Measurements from ENCODE around the gene MAEL. TPM values are rescaled to one million over a fixed set of nuclear protein-coding genes. Genes with fewer than 3 reads are reported as not detected.

MAEL gene
- polyA plus RNA-seq, 1 of the 3 experiments (the other 2 are of a cell fraction), result not detected

DNA sequence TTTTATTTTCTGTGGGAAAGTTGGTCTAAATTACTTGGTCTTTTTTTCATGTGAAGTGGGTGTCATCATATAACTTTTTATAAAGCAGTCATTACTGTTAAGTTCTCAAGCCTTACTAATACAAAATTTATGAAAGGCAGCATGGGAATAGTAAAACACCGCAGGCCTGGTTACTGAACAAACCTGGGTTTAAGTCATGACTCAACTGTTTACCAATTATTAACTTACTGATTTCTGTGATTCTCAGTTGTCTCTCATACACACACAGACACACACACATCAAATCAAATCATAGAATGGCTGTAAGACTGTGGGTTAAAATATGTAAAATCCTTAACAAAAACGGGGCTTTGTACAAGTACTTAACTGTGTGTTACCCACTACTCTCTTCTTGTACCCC lies 14.6 kb downstream of the MAEL start:
- ChIA-PET CTCF (interaction anchor here (0.7 kb wide), 1 partner anchor 690 kb away, joined by 3 read pairs; no protein-coding TSS in a partner anchor), POLR2A (no interaction called here)
- H3K79me2 ChIP-seq (ENCODE audit: insufficient read depth), result no peaks in the 10 kb centered on the region
- no peaks in the 10 kb centered on the region for H3K36me3 ChIP-seq (replicated peaks in 1 of 2; ENCODE audit: control insufficient read depth in 1 of 2, insufficient read depth in 2 of 2, low read length in 1 of 2)
- no peaks in the 10 kb centered on the region for H3F3A ChIP-seq (replicated peaks; ENCODE audit: insufficient read depth)
- H3K4me3 ChIP-seq (ENCODE audit: low read depth in 2 of 2, low read length in 1 of 2), result no peak overlapping the region
- H3K9ac ChIP-seq, result no peak overlapping the region
- 11% methylated on average over 2 of the region's 2 CpGs for WGBS (ENCODE audit: low lambda C conversion rate)
- H4K20me1 ChIP-seq (ENCODE audit: insufficient read depth), result no peaks in the 10 kb centered on the region
- H3K4me2 ChIP-seq, result no peak overlapping the region
- no peak overlapping the region for H3K27ac ChIP-seq (ENCODE audit: low read depth in 2 of 2, low read length in 1 of 2)
- no peak for DNase-seq
- TF ChIP-seq, protein P1, sequence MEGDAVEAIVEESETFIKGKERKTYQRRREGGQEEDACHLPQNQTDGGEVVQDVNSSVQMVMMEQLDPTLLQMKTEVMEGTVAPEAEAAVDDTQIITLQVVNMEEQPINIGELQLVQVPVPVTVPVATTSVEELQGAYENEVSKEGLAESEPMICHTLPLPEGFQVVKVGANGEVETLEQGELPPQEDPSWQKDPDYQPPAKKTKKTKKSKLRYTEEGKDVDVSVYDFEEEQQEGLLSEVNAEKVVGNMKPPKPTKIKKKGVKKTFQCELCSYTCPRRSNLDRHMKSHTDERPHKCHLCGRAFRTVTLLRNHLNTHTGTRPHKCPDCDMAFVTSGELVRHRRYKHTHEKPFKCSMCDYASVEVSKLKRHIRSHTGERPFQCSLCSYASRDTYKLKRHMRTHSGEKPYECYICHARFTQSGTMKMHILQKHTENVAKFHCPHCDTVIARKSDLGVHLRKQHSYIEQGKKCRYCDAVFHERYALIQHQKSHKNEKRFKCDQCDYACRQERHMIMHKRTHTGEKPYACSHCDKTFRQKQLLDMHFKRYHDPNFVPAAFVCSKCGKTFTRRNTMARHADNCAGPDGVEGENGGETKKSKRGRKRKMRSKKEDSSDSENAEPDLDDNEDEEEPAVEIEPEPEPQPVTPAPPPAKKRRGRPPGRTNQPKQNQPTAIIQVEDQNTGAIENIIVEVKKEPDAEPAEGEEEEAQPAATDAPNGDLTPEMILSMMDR (IDR thresholded peaks at IDR 0.05), result no peak
- TF ChIP-seq MXI1 (IDR thresholded peaks at IDR 0.05; ENCODE audit: low read depth, low read length), result no peak
- TF ChIP-seq, protein P2, sequence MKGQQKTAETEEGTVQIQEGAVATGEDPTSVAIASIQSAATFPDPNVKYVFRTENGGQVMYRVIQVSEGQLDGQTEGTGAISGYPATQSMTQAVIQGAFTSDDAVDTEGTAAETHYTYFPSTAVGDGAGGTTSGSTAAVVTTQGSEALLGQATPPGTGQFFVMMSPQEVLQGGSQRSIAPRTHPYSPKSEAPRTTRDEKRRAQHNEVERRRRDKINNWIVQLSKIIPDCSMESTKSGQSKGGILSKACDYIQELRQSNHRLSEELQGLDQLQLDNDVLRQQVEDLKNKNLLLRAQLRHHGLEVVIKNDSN (IDR thresholded peaks at IDR 0.05; ENCODE audit: borderline replicate concordance, low read depth), result no peak
- no peaks in the 10 kb centered on the region for H3K4me1 ChIP-seq (ENCODE audit: control insufficient read depth in 1 of 2, insufficient read depth in 2 of 2, low read depth in 1 of 2, low read length in 1 of 2)
- H3K9me3 ChIP-seq, result no peaks in the 10 kb centered on the region
- no peaks in the 10 kb centered on the region for H3K9me2 ChIP-seq
- H3K27me3 ChIP-seq (ENCODE audit: insufficient read depth), result no peaks in the 10 kb centered on the region
- H2AFZ ChIP-seq (ENCODE audit: low read depth), result no peak overlapping the region

DNA sequence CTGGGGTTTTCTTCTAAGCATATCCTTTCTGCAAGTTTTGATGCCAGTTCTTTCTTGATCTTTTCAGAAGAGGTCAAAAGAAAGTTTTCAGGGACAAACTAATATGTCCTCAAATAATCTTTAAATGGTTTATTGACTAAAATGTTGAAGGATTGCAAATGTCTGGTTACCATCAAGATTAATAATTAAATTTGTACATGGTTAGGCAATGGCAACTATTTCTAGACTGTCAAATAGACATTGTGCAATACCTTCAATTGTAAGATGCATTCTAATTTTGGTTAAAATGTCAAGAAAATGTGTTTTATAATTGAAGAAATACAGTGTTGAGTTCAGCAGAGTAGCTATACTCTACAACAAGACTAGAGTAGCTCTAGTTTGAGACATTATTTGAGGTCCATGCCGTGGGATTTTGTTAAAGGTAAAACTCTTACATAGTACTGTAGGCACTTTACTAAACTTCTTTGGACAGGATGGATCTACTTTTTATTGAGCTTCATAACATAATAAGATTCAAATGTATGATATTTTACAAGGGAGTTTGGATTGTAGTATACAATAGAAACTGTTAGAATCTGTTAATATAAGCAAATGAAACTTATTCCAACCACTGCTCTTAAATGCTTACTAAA lies 22.6 kb downstream of the MAEL start:
- H3K9ac ChIP-seq, result no peak overlapping the region
- H4K20me1 ChIP-seq (ENCODE audit: insufficient read depth), result no peaks in the 10 kb centered on the region
- H3K9me2 ChIP-seq, result no peaks in the 10 kb centered on the region
- no peaks in the 10 kb centered on the region for H3K27me3 ChIP-seq (ENCODE audit: insufficient read depth)
- H3K79me2 ChIP-seq (ENCODE audit: insufficient read depth), result no peaks in the 10 kb centered on the region
- POLR2A ChIA-PET, result no interaction called here
- H3K36me3 ChIP-seq (replicated peaks in 1 of 2; ENCODE audit: control insufficient read depth in 1 of 2, insufficient read depth in 2 of 2, low read length in 1 of 2), result no peaks in the 10 kb centered on the region
- no peak overlapping the region for H2AFZ ChIP-seq (ENCODE audit: low read depth)
- no peaks in the 10 kb centered on the region for H3K4me1 ChIP-seq (ENCODE audit: control insufficient read depth in 1 of 2, insufficient read depth in 2 of 2, low read depth in 1 of 2, low read length in 1 of 2)
- H3F3A ChIP-seq (replicated peaks; ENCODE audit: insufficient read depth), result no peaks in the 10 kb centered on the region
- TF ChIP-seq, protein P1 (IDR thresholded peaks at IDR 0.05), result no peak
- TF ChIP-seq ELF1 (IDR thresholded peaks at IDR 0.05) (no peak), GABPA (IDR thresholded peaks at IDR 0.05; ENCODE audit: low read depth) (no peak), TCF12 (IDR thresholded peaks at IDR 0.05) (no peak), SMC3 (IDR thresholded peaks at IDR 0.05; ENCODE audit: low read depth, low read length) (no peak), YY1 (IDR thresholded peaks at IDR 0.05; ENCODE audit: low read depth) (no peak), RAD21 (IDR thresholded peaks at IDR 0.05; ENCODE audit: low read length) (no peak), FOXJ3 (CRISPR knock-in tag; IDR thresholded peaks at IDR 0.05) (no peak), TAF1 (IDR thresholded peaks at IDR 0.05; ENCODE audit: borderline replicate concordance, low read depth, low read length) (no peak), JUND (IDR thresholded peaks at IDR 0.05) (no peak), NRF1 (IDR thresholded peaks at IDR 0.05; ENCODE audit: low read depth, low read length) (no peak), MEF2A (IDR thresholded peaks at IDR 0.05; ENCODE audit: borderline replicate concordance, low read depth) (no peak)
- TF ChIP-seq, protein P2 (IDR thresholded peaks at IDR 0.05; ENCODE audit: borderline replicate concordance, low read depth), result no peak
- TF ChIP-seq, protein P3, sequence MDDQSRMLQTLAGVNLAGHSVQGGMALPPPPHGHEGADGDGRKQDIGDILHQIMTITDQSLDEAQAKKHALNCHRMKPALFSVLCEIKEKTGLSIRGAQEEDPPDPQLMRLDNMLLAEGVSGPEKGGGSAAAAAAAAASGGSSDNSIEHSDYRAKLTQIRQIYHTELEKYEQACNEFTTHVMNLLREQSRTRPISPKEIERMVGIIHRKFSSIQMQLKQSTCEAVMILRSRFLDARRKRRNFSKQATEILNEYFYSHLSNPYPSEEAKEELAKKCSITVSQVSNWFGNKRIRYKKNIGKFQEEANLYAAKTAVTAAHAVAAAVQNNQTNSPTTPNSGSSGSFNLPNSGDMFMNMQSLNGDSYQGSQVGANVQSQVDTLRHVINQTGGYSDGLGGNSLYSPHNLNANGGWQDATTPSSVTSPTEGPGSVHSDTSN (IDR thresholded peaks at IDR 0.05), result no peak
- TF ChIP-seq, protein P4, sequence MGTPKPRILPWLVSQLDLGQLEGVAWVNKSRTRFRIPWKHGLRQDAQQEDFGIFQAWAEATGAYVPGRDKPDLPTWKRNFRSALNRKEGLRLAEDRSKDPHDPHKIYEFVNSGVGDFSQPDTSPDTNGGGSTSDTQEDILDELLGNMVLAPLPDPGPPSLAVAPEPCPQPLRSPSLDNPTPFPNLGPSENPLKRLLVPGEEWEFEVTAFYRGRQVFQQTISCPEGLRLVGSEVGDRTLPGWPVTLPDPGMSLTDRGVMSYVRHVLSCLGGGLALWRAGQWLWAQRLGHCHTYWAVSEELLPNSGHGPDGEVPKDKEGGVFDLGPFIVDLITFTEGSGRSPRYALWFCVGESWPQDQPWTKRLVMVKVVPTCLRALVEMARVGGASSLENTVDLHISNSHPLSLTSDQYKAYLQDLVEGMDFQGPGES (IDR thresholded peaks at IDR 0.05; ENCODE audit: low read depth, low read length), result no peak
- CTCF ChIA-PET, result interaction anchor here (0.9 kb wide), 2 partner anchors 43 to 48 kb away, joined by 3 read pairs; no protein-coding TSS in a partner anchor
- no peak overlapping the region for H3K4me3 ChIP-seq (ENCODE audit: low read depth in 2 of 2, low read length in 1 of 2)
- no peak for DNase-seq
- H3K27ac ChIP-seq (ENCODE audit: low read depth in 2 of 2, low read length in 1 of 2), result no peak overlapping the region
- H3K4me2 ChIP-seq, result no peak overlapping the region
- no peaks in the 10 kb centered on the region for H3K9me3 ChIP-seq
- 3% methylated on average over 1 of the region's 1 CpG for WGBS (ENCODE audit: low lambda C conversion rate)

All from SK-N-SH (cell line).